Cerebellar cortex (tissue), 1 donor: Measurements from ENCODE around the gene PABPC1L.

Experiments used
- DNase-seq: peaks from one replicate; pipeline ENCODE4 v3.0.0-alpha.2; 2015; ENCODE audit warnings: low spot score

PABPC1L gene

DNA sequence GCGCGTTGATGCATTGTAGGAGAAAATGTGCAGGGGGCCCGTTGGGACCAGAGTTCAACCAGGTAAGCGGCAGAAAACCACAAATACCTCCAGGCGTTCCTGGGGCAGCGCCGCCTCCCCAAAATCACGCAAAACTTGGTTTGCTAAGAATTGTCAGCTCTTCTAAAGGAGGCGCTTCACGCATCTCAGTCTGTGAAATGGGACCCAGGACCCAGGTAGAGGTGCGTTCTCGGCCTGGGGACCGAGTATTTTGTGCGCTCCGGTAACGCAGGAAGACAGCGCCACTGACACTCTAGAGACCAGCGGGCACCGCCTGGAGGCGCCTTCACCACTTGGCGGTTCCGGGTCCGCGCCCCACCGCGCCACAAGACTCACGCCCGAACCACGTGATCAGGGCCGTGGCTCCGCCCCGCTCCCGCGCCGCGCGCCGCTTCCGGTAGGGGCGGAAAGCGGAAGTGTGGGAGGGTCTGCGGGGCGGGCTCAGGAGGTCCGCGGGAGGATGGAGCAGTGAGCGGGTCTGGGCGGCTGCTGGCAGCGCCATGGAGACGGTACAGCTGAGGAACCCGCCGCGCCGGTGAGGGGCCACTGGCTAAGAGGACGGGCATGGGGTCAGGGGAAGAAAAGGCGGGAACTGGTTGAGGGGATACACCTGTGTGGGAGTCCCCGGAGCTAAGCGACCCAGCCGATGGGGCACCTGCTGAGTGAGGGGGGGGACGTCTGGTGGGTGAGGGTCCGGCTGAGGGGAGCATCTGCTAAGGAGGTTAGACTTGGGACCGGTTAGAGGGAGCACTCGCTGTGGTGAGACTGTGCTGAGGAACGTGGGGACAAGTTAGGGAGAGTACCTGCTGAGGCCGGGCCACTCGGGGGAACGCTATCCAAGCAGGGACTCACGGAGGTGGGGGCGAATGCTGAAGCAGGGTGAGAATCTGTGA, 56.4 kb downstream of the PABPC1L start, which contains the start of gene STK4:
Gene STK4, plus strand, starts transcription at position 483 of the 932 bp plus-strand sequence. Its CDS starts 57 bp downstream, at position 540.
- peak; percentile 92 for DNase-seq

DNA sequence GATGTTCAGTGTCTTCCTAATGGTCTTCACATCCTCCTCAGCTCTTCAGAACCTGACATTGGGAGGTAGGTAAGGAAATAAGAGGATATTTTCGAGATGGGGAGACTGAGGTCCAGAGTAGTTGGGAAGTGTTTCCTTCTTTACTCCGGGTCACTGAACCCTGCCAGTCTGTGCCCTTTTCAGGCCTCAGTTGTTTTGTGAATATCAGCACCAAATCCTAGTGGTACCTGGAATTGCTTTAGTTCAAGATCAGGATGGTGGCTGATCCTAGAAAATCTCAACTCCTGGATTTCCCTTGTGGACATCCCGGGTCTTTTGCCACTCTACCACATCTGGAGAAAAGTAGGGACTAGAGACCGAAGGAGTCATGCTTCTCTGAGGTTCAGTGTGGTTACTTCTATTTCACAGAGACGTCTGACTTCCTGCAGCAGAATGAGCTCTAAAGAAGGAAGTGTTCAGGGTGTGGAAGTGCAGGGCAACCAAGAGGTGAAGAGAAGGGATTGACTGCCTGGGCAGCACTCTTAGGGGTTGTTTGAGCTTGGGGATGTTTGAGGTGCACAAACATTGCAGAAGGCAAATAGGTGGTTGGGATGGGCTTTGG, 57.4 kb downstream of the PABPC1L start:
- no peak for DNase-seq

DNA sequence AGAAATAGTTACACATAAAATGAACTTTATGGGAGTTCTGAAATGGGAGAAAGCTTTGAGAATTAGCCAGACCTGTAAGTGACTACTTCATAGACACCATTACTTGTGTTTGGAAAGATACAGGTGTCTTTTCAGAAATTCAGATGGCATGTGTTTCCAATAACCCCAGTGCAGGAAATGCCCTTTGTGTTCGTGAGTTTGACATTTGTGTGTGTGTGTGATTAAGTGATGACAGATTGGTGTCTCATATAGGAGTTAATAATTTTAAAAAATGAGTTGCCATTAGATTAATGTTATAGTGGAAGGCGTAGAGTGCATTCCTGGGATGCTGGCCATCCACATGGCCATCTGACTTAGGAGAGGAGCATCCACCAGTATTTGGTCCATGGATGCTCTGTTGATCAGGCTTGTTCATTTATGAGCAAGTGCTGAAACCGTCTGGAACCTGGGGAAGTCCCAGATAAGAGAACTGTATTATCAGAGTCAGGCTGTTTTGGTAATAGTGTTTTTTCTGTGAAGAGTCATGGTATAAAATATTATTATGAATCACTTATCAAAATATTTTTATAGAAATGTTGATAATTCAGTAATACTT, 59.5 kb downstream of the PABPC1L start:
- DNase-seq: no peak

DNA sequence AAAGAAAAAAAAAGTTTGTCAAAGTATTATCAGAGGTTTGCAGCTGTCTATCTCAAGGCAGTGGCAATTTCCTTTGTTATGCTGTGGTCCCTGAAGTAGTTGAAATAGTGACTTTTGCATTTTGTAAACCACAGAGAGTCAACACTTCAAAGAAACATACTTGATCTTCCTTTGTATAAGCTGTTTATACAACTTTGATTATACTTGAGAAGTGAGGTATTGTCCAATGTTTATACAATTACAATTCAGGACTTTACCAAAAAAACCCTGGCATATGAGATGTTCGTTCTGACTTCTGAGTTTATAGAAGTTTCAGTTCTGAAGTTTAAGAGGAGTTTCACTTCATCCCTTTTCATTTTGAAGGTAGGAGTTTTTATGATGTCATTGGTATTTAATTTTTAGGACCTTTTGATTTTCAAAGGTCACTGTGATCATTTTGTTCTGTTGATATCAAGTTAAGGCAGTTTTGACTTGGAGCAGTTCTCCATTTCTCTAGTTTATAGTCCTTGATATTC, 60.4 kb downstream of the PABPC1L start:
- DNase-seq: no peak

DNA sequence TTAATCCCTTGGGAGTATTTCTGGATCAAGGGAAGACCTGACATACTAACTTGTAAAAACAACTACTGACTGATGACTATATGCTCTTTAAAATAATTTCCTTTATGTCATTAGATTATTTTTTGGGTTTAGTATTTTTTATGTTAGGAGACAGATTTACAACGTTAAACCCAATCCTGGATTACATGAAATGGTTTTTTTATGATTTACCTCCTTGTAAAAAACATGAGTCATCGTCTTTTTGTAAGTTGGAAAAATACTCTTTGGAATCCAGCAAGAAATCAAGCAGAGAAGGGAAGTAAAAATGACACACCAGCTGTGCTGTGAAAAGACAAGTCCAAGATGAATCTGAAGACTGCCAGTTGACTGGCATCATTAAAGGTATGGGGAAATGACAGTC, 63.2 kb downstream of the PABPC1L start:
- no peak for DNase-seq

DNA sequence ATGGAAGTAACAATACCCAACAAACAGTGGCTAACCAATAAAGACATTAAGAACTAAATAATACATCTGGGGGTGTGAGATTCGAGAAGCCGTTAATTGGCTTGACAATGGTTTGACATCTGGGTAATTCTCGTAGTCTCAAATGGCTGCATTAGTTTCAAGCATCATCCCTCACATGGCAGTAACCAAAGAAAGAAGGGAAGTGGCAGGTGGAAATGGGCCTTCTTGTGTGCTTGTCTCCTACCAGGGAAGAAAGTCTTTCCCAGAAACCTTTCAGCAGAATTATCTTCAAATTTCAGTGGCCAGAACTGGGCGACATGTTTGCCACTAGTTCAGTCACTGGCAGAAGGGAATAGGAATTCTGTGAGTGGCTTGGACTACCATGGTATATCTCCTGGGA, 66.8 kb downstream of the PABPC1L start:
- no peak for DNase-seq

DNA sequence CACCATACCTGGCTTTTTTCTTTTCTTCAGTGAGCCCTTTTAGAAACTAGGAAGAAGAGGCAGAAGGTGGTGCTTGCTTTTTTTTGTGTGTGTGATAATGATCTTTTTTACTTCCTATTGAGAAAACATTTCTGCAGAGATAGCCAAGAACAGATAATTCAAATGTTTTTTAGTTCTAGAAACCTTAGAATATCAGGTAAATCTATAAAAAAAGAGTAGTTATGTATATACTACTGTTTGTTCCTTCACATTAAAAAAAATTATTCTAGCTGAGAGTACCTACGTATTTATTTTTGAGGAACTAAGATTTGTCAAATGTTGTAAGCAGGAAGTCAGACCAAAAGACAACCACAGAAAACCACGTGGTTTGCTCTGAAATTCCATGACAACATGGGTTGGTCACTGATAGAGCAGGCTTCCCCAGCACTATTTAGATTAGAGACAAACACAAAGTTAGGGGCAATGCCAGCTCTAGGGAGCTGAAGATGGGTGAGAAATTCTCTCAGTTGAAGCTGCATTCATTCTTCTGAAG, 69.3 kb downstream of the PABPC1L start:
- DNase-seq: no peak

DNA sequence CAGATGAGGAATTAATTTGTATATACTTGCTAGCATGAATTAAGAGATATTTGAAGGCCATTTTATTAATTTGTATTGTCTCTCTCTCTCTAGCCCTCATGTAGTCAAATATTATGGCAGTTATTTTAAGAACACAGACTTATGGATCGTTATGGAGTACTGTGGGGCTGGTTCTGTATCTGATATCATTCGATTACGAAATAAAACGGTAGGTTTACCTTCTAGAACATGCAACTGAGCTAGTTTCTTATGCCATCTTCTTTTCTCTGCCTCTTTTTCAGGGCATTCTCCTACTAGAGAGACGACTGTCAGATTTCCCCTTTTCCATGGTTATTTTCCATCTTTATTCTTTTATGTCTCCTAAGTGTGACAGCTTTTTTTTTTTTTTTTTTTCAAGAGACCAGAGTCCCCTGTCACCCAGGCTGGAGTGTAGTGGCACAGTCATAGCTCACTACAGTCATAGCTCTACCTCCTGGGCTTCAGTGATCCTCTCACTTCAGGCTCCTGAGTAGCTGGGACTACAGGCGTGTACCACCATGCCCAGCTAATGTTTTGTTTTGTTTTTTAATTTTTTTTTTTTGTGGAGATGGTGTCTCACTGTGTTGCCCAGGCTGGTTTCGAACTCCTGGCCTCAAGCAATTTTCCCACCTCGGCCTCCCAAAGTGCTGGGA, 72.0 kb downstream of the PABPC1L start:
- DNase-seq: no peak

DNA sequence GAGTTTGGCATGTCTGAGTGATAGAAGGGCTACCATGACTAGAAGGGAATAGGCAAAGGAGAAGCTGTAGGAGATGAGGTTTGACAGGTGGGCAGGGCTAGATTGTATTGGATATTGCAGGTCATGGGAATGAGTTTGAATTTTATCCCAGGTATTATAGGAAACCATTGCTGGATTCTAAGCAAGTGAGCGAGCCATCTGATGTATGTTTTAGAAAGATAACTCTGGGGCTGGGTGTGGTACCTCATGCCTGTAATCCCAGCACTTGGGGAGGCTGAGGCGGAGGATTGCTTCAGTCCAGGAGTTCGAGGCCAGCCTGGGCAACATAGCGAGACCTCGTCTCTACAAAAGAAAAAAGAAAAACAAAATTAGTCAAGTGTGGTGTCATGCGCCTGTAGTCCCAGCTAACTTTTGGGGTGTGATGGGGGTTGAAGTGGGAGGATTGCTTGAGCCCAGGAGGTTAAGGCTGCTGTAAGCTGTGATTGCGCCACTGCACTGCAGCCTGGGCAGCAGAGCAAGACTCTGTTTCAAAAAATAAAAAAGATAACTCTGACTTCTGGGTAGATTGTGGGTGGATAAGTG, 73.3 kb downstream of the PABPC1L start:
- DNase-seq: no peak

DNA sequence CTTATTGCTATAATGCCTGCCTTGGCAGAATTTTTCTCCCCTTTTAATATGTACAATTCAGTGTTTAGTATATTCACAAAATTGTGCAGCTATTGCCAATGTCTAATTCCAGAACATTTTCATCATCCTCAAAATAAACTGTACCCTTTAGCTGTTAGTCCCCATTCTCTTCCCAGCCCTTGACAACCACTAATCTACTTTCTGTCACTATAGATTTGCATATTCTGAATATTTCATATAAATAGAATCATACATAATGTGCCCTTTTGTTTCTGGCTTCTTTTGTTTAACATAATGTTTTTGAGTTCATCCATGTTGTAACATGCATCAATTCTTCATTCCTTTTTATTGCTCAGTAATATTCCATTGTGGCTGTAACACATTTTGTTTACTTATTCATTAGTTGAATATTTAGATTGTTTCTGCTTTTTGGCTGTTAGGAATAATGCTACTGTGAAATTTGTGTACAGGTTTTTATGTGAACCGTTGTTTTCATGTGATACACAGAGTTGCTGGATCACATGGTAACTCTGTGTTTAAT, 78.8 kb downstream of the PABPC1L start:
- DNase-seq: no peak
